ENCODE measurements around the gene LINGO1. TPM values are rescaled to one million over a fixed set of nuclear protein-coding genes. Genes with fewer than 3 reads are reported as not detected.

The LINGO1 gene
- total RNA-seq, 2 donors from 2014 or later: 0.78 to 0.99 TPM

DNA sequence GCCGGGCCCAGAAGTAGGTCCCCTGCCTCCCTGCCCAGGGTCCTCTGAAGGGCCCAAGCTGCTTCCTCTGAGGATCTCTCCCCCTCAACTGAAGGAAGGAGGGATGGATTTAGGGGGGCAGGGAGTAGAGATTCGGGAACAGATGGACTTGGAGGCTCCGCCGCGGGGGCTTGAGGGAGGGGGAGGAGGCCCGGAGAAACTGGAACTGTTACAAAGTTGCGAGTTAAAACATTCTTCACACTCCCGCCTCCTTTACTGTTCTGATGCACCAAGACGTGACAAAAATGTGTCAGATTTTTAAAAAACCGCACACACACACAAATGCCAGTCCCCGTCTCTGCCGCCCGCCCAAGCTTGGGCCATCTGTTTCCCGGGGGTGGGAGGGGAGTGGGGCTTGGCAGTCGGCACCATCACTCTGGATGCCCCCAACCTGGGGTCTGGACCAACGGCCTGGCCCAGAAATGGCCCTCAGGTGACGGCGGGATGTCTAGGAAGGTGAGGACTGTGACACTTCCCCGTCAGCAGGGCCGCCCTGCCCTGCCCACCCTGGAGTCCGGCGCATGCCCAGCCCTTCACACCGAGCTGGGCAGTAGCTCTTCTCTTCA is 25.0 kb upstream of the LINGO1 start:
- no peak for TF ChIP-seq POLR2A (IDR thresholded peaks at IDR 0.05)
- TF ChIP-seq, protein P1, sequence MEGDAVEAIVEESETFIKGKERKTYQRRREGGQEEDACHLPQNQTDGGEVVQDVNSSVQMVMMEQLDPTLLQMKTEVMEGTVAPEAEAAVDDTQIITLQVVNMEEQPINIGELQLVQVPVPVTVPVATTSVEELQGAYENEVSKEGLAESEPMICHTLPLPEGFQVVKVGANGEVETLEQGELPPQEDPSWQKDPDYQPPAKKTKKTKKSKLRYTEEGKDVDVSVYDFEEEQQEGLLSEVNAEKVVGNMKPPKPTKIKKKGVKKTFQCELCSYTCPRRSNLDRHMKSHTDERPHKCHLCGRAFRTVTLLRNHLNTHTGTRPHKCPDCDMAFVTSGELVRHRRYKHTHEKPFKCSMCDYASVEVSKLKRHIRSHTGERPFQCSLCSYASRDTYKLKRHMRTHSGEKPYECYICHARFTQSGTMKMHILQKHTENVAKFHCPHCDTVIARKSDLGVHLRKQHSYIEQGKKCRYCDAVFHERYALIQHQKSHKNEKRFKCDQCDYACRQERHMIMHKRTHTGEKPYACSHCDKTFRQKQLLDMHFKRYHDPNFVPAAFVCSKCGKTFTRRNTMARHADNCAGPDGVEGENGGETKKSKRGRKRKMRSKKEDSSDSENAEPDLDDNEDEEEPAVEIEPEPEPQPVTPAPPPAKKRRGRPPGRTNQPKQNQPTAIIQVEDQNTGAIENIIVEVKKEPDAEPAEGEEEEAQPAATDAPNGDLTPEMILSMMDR (IDR thresholded peaks at IDR 0.05): no peak
- DNase-seq (no peak), ATAC-seq (no peak)
- Histone ChIP-seq H3K4me3 (no peak overlapping the region), H3K4me1 (no peaks in the 10 kb centered on the region), H3K36me3 (replicated peaks in 1 of 2; ENCODE audit: insufficient read depth in 1 of 2, low read depth in 2 of 2) (no peaks in the 10 kb centered on the region), H3K27me3 (no peaks in the 10 kb centered on the region), H3K9me3 (no peaks in the 10 kb centered on the region), H3K27ac (no peak overlapping the region)
- intact Hi-C loops (cut with DNase I): no loop called here
- 74% methylated on average over 19 to 23 of the region's 23 CpGs for WGBS, 2 donors

DNA sequence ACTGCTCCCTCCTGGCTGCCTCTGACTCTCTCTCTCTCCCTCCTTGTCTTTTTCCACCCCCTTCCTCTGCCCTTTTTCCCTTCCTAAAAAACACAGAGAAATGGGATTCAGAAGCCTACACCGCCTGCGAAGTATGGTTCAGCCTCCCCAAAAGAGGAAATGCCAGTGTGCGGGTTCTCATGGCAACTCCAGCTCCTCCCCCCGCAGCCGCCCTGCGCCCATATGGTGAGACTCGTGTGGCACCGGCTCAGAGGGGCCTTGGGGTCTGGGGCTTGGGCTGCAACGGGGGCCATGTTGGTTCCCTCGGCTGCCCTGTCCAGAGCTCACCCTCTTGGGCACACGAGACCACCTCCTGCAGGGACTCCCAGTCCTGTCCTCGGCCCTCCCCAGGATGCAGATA is 23.6 kb upstream of the LINGO1 start:
- no peaks in the 10 kb centered on the region for H3K4me1 ChIP-seq
- no peaks in the 10 kb centered on the region for H3K9me3 ChIP-seq
- no peaks in the 10 kb centered on the region for H3K36me3 ChIP-seq (replicated peaks in 1 of 2; ENCODE audit: insufficient read depth in 1 of 2, low read depth in 2 of 2)
- TF ChIP-seq, protein P1 (IDR thresholded peaks at IDR 0.05): no peak
- no peak for TF ChIP-seq POLR2A (IDR thresholded peaks at IDR 0.05)
- H3K27ac ChIP-seq: no peak overlapping the region
- intact Hi-C loops (cut with DNase I): no loop called here
- WGBS, 2 donors: 65 to 76% methylated on average over 5 to 10 of the region's 12 CpGs
- no peak overlapping the region for H3K4me3 ChIP-seq
- no peak for DNase-seq
- ATAC-seq: no peak
- H3K27me3 ChIP-seq: no peaks in the 10 kb centered on the region

DNA sequence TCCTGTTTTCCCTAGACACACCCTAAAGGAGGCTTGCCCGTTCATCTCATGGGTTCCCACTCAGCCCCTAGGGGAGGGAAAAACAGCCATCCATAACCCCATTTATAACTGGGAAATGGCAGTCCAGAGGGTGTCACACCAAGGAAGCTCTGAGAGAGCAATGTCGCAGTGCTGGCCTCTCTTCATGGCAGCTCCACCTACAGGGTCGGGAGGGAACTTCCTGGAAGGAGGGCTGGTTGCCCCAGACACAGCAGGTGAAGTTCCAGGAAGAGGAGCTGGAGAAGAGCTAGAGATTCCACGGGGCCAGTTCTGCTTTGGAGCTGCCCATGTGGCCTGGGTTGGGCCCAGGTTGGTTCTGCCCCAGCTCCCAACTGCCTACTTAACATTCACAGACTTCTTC is 22.3 kb upstream of the LINGO1 start:
- DNase-seq (peak in 1 of 4 donors; percentile 18), ATAC-seq (no peak)
- Histone ChIP-seq H3K4me3 (no peak overlapping the region), H3K4me1 (no peaks in the 10 kb centered on the region), H3K27me3 (no peaks in the 10 kb centered on the region), H3K9me3 (no peaks in the 10 kb centered on the region), H3K36me3 (replicated peaks in 1 of 2; ENCODE audit: insufficient read depth in 1 of 2, low read depth in 2 of 2) (no peaks in the 10 kb centered on the region), H3K27ac (no peak overlapping the region)
- 20 to 24% methylated on average over 4 of the region's 4 CpGs for WGBS, 2 donors
- intact Hi-C loops (cut with DNase I): no loop called here
- TF ChIP-seq, protein P1 (IDR thresholded peaks at IDR 0.05): peak in 2 of 7 experiments; percentile 9 to 13
- no peak for TF ChIP-seq POLR2A (IDR thresholded peaks at IDR 0.05)

DNA sequence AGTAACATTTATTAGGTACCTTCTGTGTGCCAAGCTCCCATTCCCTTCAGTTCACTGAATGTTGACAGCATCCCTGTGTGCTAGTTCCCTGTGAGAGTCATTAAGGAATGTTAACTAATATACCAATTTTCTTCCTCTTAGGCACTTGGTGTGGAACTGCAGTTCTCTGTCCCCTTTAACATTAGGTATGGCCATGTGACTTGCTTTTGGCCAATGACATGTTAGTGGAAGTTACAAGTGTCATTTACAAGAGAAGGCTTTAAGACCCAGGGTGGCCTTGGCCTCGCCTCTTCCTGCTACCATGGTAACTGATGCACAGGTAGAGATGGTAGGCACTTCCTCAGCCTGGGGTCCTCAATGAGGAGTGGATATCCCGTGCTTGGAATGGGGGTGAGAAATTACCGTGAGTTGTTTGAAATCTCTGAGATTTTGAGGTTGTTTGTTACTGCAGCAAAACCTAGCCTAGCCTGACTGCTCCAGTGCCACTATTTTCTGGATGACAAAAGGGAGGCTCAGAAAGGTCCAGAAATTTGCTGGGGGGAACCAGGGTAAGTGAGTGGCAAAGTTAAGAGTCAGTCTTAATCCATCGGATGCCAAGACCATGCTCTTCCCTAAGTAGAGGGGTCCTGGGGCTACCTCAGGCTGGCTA is 21.2 kb upstream of the LINGO1 start:
- H3K36me3 ChIP-seq (replicated peaks in 1 of 2; ENCODE audit: insufficient read depth in 1 of 2, low read depth in 2 of 2): no peaks in the 10 kb centered on the region
- H3K27ac ChIP-seq: no peak overlapping the region
- no peaks in the 10 kb centered on the region for H3K9me3 ChIP-seq
- WGBS, 2 donors: 82 to 84% methylated on average over 4 of the region's 4 CpGs
- DNase-seq: no peak
- TF ChIP-seq, protein P1 (IDR thresholded peaks at IDR 0.05): no peak
- TF ChIP-seq POLR2A (IDR thresholded peaks at IDR 0.05): no peak
- intact Hi-C loops (cut with DNase I): no loop called here
- no peak for ATAC-seq
- no peaks in the 10 kb centered on the region for H3K4me1 ChIP-seq
- H3K27me3 ChIP-seq: no peaks in the 10 kb centered on the region
- no peak overlapping the region for H3K4me3 ChIP-seq

DNA sequence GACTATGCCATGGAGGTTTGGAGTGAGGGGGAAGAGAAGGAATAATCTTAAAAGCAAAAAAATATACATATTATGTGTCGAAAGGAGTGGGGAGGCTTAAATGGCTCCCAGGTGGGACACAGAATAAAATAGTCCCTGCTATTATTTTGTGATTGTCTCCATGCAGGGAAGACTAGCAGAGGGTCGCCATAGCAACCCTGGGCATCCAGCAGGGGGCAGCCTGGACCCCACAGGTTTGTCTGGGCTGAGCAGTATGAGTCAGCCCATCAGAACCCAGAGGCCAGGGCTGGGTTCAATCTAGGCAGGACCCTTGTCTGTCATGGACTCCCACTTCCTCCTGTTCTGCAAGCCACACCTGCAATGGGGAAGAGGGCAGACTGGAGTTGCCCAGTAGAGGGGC is 17.6 kb upstream of the LINGO1 start:
- Histone ChIP-seq H3K36me3 (replicated peaks in 1 of 2; ENCODE audit: insufficient read depth in 1 of 2, low read depth in 2 of 2) (no peaks in the 10 kb centered on the region), H3K4me3 (no peak overlapping the region), H3K4me1 (no peaks in the 10 kb centered on the region), H3K27me3 (no peaks in the 10 kb centered on the region), H3K9me3 (no peaks in the 10 kb centered on the region), H3K27ac (no peak overlapping the region)
- ATAC-seq (no peak), DNase-seq (peak in 1 of 4 donors; percentile 17)
- WGBS, 2 donors: 47 to 60% methylated on average over 2 of the region's 2 CpGs
- intact Hi-C loops (cut with DNase I): no loop called here
- TF ChIP-seq POLR2A (IDR thresholded peaks at IDR 0.05): no peak
